ENCODE results near the gene SLC22A5.

DNA sequence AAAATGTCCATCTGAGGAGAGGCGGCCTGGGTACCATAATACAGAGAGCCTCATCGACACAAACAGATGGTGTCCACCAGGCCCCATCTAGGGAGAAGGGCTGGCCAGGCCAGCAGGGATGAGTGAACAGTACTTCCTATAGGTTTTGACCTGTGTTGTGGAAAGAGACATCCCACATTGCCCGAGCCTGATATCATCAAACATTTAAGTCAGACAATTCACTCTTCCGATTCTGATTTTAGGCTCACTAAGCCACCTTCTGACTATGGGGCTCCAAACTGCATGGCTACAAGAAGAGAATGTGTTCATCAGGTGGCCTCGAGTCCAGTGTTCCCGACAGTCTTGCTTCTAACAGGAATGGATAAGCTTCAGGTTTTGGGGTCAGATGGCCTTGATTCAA is 38.9 kb downstream of the SLC22A5 start:
- TF ChIP-seq POLR2A (IDR thresholded peaks at IDR 0.05): no peak
- TF ChIP-seq, protein P1, sequence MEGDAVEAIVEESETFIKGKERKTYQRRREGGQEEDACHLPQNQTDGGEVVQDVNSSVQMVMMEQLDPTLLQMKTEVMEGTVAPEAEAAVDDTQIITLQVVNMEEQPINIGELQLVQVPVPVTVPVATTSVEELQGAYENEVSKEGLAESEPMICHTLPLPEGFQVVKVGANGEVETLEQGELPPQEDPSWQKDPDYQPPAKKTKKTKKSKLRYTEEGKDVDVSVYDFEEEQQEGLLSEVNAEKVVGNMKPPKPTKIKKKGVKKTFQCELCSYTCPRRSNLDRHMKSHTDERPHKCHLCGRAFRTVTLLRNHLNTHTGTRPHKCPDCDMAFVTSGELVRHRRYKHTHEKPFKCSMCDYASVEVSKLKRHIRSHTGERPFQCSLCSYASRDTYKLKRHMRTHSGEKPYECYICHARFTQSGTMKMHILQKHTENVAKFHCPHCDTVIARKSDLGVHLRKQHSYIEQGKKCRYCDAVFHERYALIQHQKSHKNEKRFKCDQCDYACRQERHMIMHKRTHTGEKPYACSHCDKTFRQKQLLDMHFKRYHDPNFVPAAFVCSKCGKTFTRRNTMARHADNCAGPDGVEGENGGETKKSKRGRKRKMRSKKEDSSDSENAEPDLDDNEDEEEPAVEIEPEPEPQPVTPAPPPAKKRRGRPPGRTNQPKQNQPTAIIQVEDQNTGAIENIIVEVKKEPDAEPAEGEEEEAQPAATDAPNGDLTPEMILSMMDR (IDR thresholded peaks at IDR 0.05): no peak

All from heart left ventricle (tissue), 13 donors.